ENCODE measurements around the gene ME1.

DNA sequence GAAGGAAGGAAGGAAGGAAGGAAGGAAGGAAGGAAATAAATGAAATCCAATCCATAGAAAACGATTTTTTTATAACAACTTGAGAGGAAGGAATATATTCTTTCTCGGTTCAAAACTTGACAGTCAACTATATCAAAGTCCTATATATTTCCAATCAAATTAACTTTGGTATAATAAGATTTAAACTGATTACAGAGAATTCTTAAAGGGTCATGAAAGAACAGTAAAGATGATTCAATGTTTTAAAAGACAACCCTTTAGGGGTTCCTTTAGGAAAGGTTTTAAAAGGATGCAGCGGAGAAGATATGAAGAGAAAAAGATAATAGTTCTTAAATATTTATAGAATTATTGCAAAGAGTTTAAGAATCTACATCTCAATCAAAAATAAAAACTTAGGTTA is 61.2 kb downstream of the ME1 start:
- TF ChIP-seq POLR2A (IDR thresholded peaks at IDR 0.05; ENCODE audit: low read depth, low read length) (no peak), EZH2 (IDR thresholded peaks at IDR 0.05; ENCODE audit: borderline replicate concordance, low read depth, low read length, severe bottlenecking) (no peak)

All from endothelial cell of umbilical vein (primary cell).